SK-N-SH treated with all-trans-retinoic acid at 6 μM for 48 hours (cell line): ENCODE measurements around the gene FRMD4B.

Experiments used
- ATAC-seq: fragments of 200-7000 bp; cut with Tn5 transposase; 3 replicates; pipeline ENCODE4 v1.9.1; 2020; ENCODE audit warnings: mild to moderate bottlenecking, moderate library complexity
- ARNTL ChIP-seq: fragments of 450-650 bp; formaldehyde crosslinking; IDR thresholded peaks from 2 replicates; pipeline ENCODE4 v1.5.0; 2020; ENCODE audit warnings: low read depth, mild to moderate bottlenecking, moderate library complexity, borderline replicate concordance
- BACH2 ChIP-seq: fragments of 250-450 bp; sonication (Bioruptor Pico); IDR thresholded peaks from 2 replicates; pipeline ENCODE4 v1.9.0; 2021; ENCODE audit warnings: mild to moderate bottlenecking, borderline replicate concordance
- CREB5 ChIP-seq: fragments of 250-450 bp; sonication (Bioruptor Pico); IDR thresholded peaks from 2 replicates; pipeline ENCODE4 v1.5.1; 2020; ENCODE audit warnings: low read depth, mild to moderate bottlenecking, moderate library complexity
- CSDC2 ChIP-seq: fragments of 250-450 bp; sonication (Bioruptor Pico); IDR thresholded peaks from 2 replicates; pipeline ENCODE4 v1.5.0; 2020; ENCODE audit warnings: mild to moderate bottlenecking, moderate library complexity
- CSRNP3 ChIP-seq: fragments of 250-450 bp; sonication (Bioruptor Pico); IDR thresholded peaks from 2 replicates; pipeline ENCODE4 v1.5.1; 2021; ENCODE audit warnings: mild to moderate bottlenecking, moderate library complexity
- ESRRG ChIP-seq: fragments of 250-450 bp; sonication (Bioruptor Pico); IDR thresholded peaks from 2 replicates; pipeline ENCODE4 v1.6.1; 2021; ENCODE audit warnings: mild to moderate bottlenecking
- GLIS3 ChIP-seq: fragments of 250-450 bp; sonication (Bioruptor Pico); IDR thresholded peaks from 2 replicates; pipeline ENCODE4 v1.5.0; 2020; ENCODE audit warnings: mild to moderate bottlenecking, moderate library complexity
- ISL1 ChIP-seq: fragments of 250-450 bp; sonication (Bioruptor Pico); IDR thresholded peaks from 2 replicates; pipeline ENCODE4 v2.1.2; 2022; ENCODE audit warnings: mild to moderate bottlenecking, moderate library complexity
- OSR1 ChIP-seq: fragments of 250-450 bp; sonication (Bioruptor Pico); IDR thresholded peaks from 2 replicates; pipeline ENCODE4 v1.8.0; 2022; ENCODE audit warnings: moderate library complexity, mild to moderate bottlenecking, inconsistent platforms
- PATZ1 ChIP-seq: fragments of 250-450 bp; sonication (Bioruptor Pico); IDR thresholded peaks from 2 replicates; pipeline ENCODE4 v1.8.0; 2020; ENCODE audit warnings: mild to moderate bottlenecking, moderate library complexity, borderline replicate concordance
- POU6F1 ChIP-seq: fragments of 250-450 bp; sonication (Bioruptor Pico); IDR thresholded peaks from 2 replicates; pipeline ENCODE4 v1.8.0; 2021; ENCODE audit warnings: low read depth, mild to moderate bottlenecking, moderate library complexity, borderline replicate concordance
- PPARA ChIP-seq: fragments of 250-450 bp; sonication (Bioruptor Pico); IDR thresholded peaks from 2 replicates; pipeline ENCODE4 v1.5.0; 2020; ENCODE audit warnings: mild to moderate bottlenecking, borderline replicate concordance
- RARB ChIP-seq: fragments of 250-450 bp; sonication (Bioruptor Pico); IDR thresholded peaks from 2 replicates; pipeline ENCODE4 v1.8.0; 2021; ENCODE audit warnings: mild to moderate bottlenecking, moderate library complexity
- SNAI2 ChIP-seq: fragments of 250-450 bp; sonication (Bioruptor Pico); IDR thresholded peaks from 2 replicates; pipeline ENCODE4 v1.5.0; 2020; ENCODE audit warnings: mild to moderate bottlenecking, moderate library complexity
- TCF4 ChIP-seq: fragments of 250-450 bp; sonication (Bioruptor Pico); IDR thresholded peaks from 2 replicates; pipeline ENCODE4 v1.8.0; 2021; ENCODE audit warnings: mild to moderate bottlenecking, moderate library complexity, borderline replicate concordance
- TOX ChIP-seq: fragments of 250-450 bp; sonication (Bioruptor Pico); IDR thresholded peaks from 2 replicates; pipeline ENCODE4 v1.8.0; 2021; ENCODE audit warnings: mild to moderate bottlenecking, moderate library complexity, borderline replicate concordance
- TSHZ2 ChIP-seq: fragments of 250-450 bp; sonication (Bioruptor Pico); IDR thresholded peaks from 2 replicates; pipeline ENCODE4 v1.5.0; 2020; ENCODE audit warnings: mild to moderate bottlenecking, moderate library complexity
- ZFP3 ChIP-seq: fragments of 250-450 bp; sonication (Bioruptor Pico); IDR thresholded peaks from 2 replicates; pipeline ENCODE4 v1.5.0; 2020; ENCODE audit warnings: mild to moderate bottlenecking, moderate library complexity
- ZFP30 ChIP-seq: fragments of 450-650 bp; formaldehyde crosslinking; IDR thresholded peaks from 2 replicates; pipeline ENCODE4 v1.5.0; 2022; ENCODE audit warnings: mild to moderate bottlenecking, moderate library complexity
- ZNF8 ChIP-seq: fragments of 450-650 bp; formaldehyde crosslinking; IDR thresholded peaks from 2 replicates; pipeline ENCODE4 v1.5.0; 2020; ENCODE audit warnings: mild to moderate bottlenecking, moderate library complexity

FRMD4B gene

GRCh38 chr3:69197922-69198530 is 187.9 kb downstream of the FRMD4B start:
- TF ChIP-seq TOX (CRISPR knock-in tag) (no peak), BACH2 (CRISPR knock-in tag) (no peak), RARB (CRISPR knock-in tag) (no peak)

GRCh38 chr3:69197455-69197854 is 188.4 kb downstream of the FRMD4B start:
- ATAC-seq = no peak
- TF ChIP-seq ZFP30 (CRISPR knock-in tag) (no peak), POU6F1 (CRISPR knock-in tag) (no peak), TOX (CRISPR knock-in tag) (no peak), TSHZ2 (no peak), SNAI2 (CRISPR knock-in tag) (no peak), CREB5 (no peak), RARB (CRISPR knock-in tag) (no peak), ISL1 (CRISPR knock-in tag) (no peak), ZNF8 (CRISPR knock-in tag) (no peak), ZFP3 (CRISPR knock-in tag) (no peak), GLIS3 (CRISPR knock-in tag) (no peak), OSR1 (no peak), TCF4 (CRISPR knock-in tag) (no peak), ESRRG (CRISPR knock-in tag) (no peak), CSDC2 (no peak), PPARA (CRISPR knock-in tag) (no peak), BACH2 (CRISPR knock-in tag) (no peak), PATZ1 (CRISPR knock-in tag) (no peak), ARNTL (CRISPR knock-in tag) (no peak), CSRNP3 (CRISPR knock-in tag) (no peak)
- TF ChIP-seq, all 23 proteins: peak for 0

More at GRCh38 chr3:69197922-69198530, 187.9 kb downstream of the FRMD4B start:
- ATAC-seq = no peak

GRCh38 chr3:69196876-69197275 is 189.0 kb downstream of the FRMD4B start:
- ATAC-seq = no peak

More at GRCh38 chr3:69196876-69197275, 189.0 kb downstream of the FRMD4B start:
- TF ChIP-seq CSDC2 (no peak), ZFP3 (CRISPR knock-in tag) (no peak), RARB (CRISPR knock-in tag) (no peak), BACH2 (CRISPR knock-in tag) (no peak), CREB5 (no peak), TSHZ2 (no peak), GLIS3 (CRISPR knock-in tag) (no peak)
